Neural cell (in vitro differentiated cells): ENCODE data around the gene NOL4L. TPM values are rescaled to one million over a fixed set of nuclear protein-coding genes. Genes with fewer than 3 reads are reported as not detected.

Experiments used
- H2AFZ ChIP-seq: fragments of 200-600, 300-800 bp; sonication (generic), shearing (Covaris generic); 2 replicates; pipeline ENCODE4 v1.6.0; 2014; ENCODE audit warnings: low read depth, mild to moderate bottlenecking, antibody characterized with exemption, low read length, moderate library complexity
- H3F3A ChIP-seq: fragments of 200-600 bp; shearing (Covaris generic); 2 replicates; pipeline ENCODE4 v1.6.1; 2016; ENCODE audit warnings: mild to moderate bottlenecking, moderate library complexity, mixed read lengths, antibody characterized with exemption, low read length; ENCODE audit not compliant: insufficient read depth, poor library complexity, severe bottlenecking
- H3K27ac ChIP-seq: fragments of 200-600, 300-800 bp; sonication (generic), shearing (Covaris generic); 2 replicates; pipeline ENCODE4 v1.5.1; 2014; ENCODE audit warnings: mild to moderate bottlenecking, low read length, moderate library complexity
- H3K27me3 ChIP-seq: fragments of 300-800, 200-600 bp; sonication (generic), shearing (Covaris generic); 2 replicates; pipeline ENCODE4 v1.6.0; 2014; ENCODE audit warnings: mild to moderate bottlenecking, low read depth, low read length, moderate library complexity; ENCODE audit not compliant: insufficient read depth
- H3K36me3 ChIP-seq: fragments of 300-800, 200-600 bp; sonication (generic), shearing (Covaris generic); 2 replicates; pipeline ENCODE4 v1.5.1; 2014; ENCODE audit warnings: mild to moderate bottlenecking, antibody characterized with exemption, low read length, moderate library complexity; ENCODE audit not compliant: insufficient read depth
- H3K4me2 ChIP-seq: fragments of 300-800, 200-600 bp; sonication (generic), shearing (Covaris generic); 2 replicates; pipeline ENCODE4 v1.6.0; 2014; ENCODE audit warnings: mild to moderate bottlenecking, low read length
- H3K4me3 ChIP-seq: fragments of 300-800, 200-600 bp; sonication (generic), shearing (Covaris generic); 2 replicates; pipeline ENCODE4 v1.5.1; 2014; ENCODE audit warnings: mild to moderate bottlenecking, low read length, moderate library complexity
- H3K79me2 ChIP-seq: fragments of 200-600 bp; shearing (Covaris generic); replicated peaks from 2 replicates; pipeline ENCODE4 v1.6.0; 2014; ENCODE audit warnings: mild to moderate bottlenecking, low read length, moderate library complexity; ENCODE audit not compliant: insufficient read depth
- H3K9ac ChIP-seq: fragments of 300-800, 200-600 bp; sonication (generic), shearing (Covaris generic); 2 replicates; pipeline ENCODE4 v1.6.1; 2016; ENCODE audit warnings: mild to moderate bottlenecking, low read length, mixed read lengths
- H3K9me2 ChIP-seq: fragments of 200-600 bp; shearing (Covaris generic); 2 replicates; pipeline ENCODE4 v1.6.1; 2016; ENCODE audit warnings: mild to moderate bottlenecking, low read length, mixed read lengths; ENCODE audit not compliant: insufficient read depth
- H3K9me3 ChIP-seq: fragments of 200-600, 300-800 bp; sonication (generic), shearing (Covaris generic); 2 replicates; pipeline ENCODE4 v1.6.1; 2016; ENCODE audit warnings: mild to moderate bottlenecking, mixed run types, low read length, moderate library complexity, mixed read lengths
- H4K20me1 ChIP-seq: fragments of 200-600 bp; shearing (Covaris generic); 2 replicates; pipeline ENCODE4 v1.6.1; 2016; ENCODE audit warnings: mild to moderate bottlenecking, mixed run types; ENCODE audit not compliant: insufficient read depth
- CTCF ChIP-seq: fragments of 450-650 bp; IDR thresholded peaks from 2 replicates; pipeline ENCODE4 v1.5.1; 2014; ENCODE audit warnings: antibody characterized with exemption, mild to moderate bottlenecking, moderate library complexity; ENCODE audit not compliant: poor library complexity, severe bottlenecking
- EP300 ChIP-seq: fragments of 450-650 bp; conservative IDR thresholded peaks from 2 replicates; pipeline ENCODE4 v1.6.1; 2014; ENCODE audit warnings: antibody characterized with exemption, mild to moderate bottlenecking, moderate library complexity; ENCODE audit not compliant: poor library complexity, severe bottlenecking
- EZH2 ChIP-seq: fragments of 200-600, 300-800 bp; shearing (Covaris generic), sonication (generic); IDR thresholded peaks from 2 replicates; pipeline ENCODE4 v1.6.1; 2014; ENCODE audit warnings: antibody characterized with exemption, low read length, borderline replicate concordance, mild to moderate bottlenecking; ENCODE audit not compliant: insufficient read depth, poor library complexity, severe bottlenecking
- MXI1 ChIP-seq: fragments of 450-650 bp; conservative IDR thresholded peaks from 2 replicates; pipeline ENCODE4 v1.6.1; 2014; ENCODE audit warnings: antibody characterized with exemption, mild to moderate bottlenecking; ENCODE audit not compliant: poor library complexity, severe bottlenecking
- POLR2AphosphoS5 ChIP-seq: IDR thresholded peaks from 2 replicates; pipeline ENCODE4 v1.6.1; 2012
- RAD21 ChIP-seq: fragments of 450-650 bp; conservative IDR thresholded peaks from 2 replicates; pipeline ENCODE4 v1.6.1; 2014; ENCODE audit warnings: antibody characterized with exemption, mild to moderate bottlenecking, moderate library complexity
- REST ChIP-seq: IDR thresholded peaks from 2 replicates; pipeline ENCODE4 v1.6.1; 2012; ENCODE audit warnings: borderline replicate concordance
- SMC3 ChIP-seq: fragments of 450-650 bp; conservative IDR thresholded peaks from 2 replicates; pipeline ENCODE4 v1.6.1; 2014; ENCODE audit warnings: antibody characterized with exemption, mild to moderate bottlenecking, moderate library complexity; ENCODE audit not compliant: poor library complexity
- TAF1 ChIP-seq: IDR thresholded peaks from 2 replicates; pipeline ENCODE4 v1.6.1; 2012; ENCODE audit warnings: low read depth
- polyA plus RNA-seq: library from polyadenylated mRNA; depleted of rRNA; stranded (reverse); fragments of >200 nt; gene quantifications from 2 replicates; pipeline ENCODE4 v1.2.3, GENCODE V29; 2014

Gene NOL4L
- polyA plus RNA-seq, 1 donor from 2014 or later, result 20.4 TPM

GRCh38 chr20:32527052-32527446, 58.1 kb downstream of the NOL4L start:
- Histone ChIP-seq H3K36me3 (no peaks in the 10 kb centered on the region), H3K27me3 (no peaks in the 10 kb centered on the region), H3F3A (no peaks in the 10 kb centered on the region), H3K9me2 (no peaks in the 10 kb centered on the region), H4K20me1 (no peaks in the 10 kb centered on the region), H3K9me3 (no peaks in the 10 kb centered on the region), H3K4me2 (no peak overlapping the region), H3K4me3 (no peak overlapping the region), H2AFZ (no peak overlapping the region), H3K9ac (no peak overlapping the region), H3K79me2 (no peaks in the 10 kb centered on the region), H3K27ac (no peak overlapping the region)
- TF ChIP-seq TAF1 (no peak), EZH2 (no peak), SMC3 (no peak), POLR2AphosphoS5 (no peak)

GRCh38 chr20:32526541-32526940, 58.6 kb downstream of the NOL4L start:
- Histone ChIP-seq H2AFZ (no peak overlapping the region), H3K9me2 (no peaks in the 10 kb centered on the region), H3K36me3 (no peaks in the 10 kb centered on the region), H3K4me3 (no peak overlapping the region), H4K20me1 (no peaks in the 10 kb centered on the region), H3K4me2 (no peak overlapping the region), H3F3A (no peaks in the 10 kb centered on the region), H3K79me2 (no peaks in the 10 kb centered on the region), H3K9me3 (no peaks in the 10 kb centered on the region), H3K27ac (no peak overlapping the region), H3K27me3 (no peaks in the 10 kb centered on the region), H3K9ac (no peak overlapping the region)
- TF ChIP-seq TAF1 (no peak), REST (no peak), EZH2 (no peak), CTCF (no peak), RAD21 (no peak), POLR2AphosphoS5 (no peak), SMC3 (no peak), MXI1 (no peak), EP300 (no peak)

- Histone ChIP-seq H3K27ac (no peak overlapping the region), H3K9me3 (no peaks in the 10 kb centered on the region), H3K4me3 (no peak overlapping the region), H3K4me2 (no peak overlapping the region), H4K20me1 (no peaks in the 10 kb centered on the region), H2AFZ (no peak overlapping the region), H3K27me3 (no peaks in the 10 kb centered on the region), H3K79me2 (no peaks in the 10 kb centered on the region), H3K9me2 (no peaks in the 10 kb centered on the region), H3F3A (no peaks in the 10 kb centered on the region), H3K9ac (no peak overlapping the region), H3K36me3 (no peaks in the 10 kb centered on the region)
- no peak for TF ChIP-seq TAF1
- TF ChIP-seq POLR2AphosphoS5, result no peak
- no peak for TF ChIP-seq EZH2
- TF ChIP-seq REST, result no peak
- no peak for TF ChIP-seq EP300
- TF ChIP-seq CTCF, result no peak
- TF ChIP-seq SMC3, result no peak
- TF ChIP-seq MXI1, result no peak
- no peak for TF ChIP-seq RAD21
These were observed 59.0 kb downstream of the NOL4L start for GRCh38 chr20:32526125-32526524.
